ENCODE measurements around the gene TPGS1.

The TPGS1 gene

DNA sequence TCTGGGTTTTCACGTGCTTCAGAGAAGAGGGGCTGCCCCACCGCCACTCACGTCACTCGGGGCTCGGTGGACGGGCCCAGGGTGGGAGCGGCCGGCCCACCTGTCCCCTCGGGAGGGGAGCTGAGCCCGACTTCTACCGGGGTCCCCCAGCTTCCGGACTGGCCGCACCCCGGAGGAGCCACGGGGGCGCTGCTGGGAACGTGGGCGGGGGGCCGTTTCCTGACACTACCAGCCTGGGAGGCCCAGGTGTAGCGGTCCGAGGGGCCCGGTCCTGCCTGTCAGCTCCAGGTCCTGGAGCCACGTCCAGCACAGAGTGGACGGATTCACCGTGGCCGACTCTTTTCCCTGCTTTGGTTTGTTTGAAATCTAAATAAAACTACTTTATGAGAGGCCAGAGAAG lies 34.4 kb downstream of the TPGS1 start:
- TF ChIP-seq, protein P1, sequence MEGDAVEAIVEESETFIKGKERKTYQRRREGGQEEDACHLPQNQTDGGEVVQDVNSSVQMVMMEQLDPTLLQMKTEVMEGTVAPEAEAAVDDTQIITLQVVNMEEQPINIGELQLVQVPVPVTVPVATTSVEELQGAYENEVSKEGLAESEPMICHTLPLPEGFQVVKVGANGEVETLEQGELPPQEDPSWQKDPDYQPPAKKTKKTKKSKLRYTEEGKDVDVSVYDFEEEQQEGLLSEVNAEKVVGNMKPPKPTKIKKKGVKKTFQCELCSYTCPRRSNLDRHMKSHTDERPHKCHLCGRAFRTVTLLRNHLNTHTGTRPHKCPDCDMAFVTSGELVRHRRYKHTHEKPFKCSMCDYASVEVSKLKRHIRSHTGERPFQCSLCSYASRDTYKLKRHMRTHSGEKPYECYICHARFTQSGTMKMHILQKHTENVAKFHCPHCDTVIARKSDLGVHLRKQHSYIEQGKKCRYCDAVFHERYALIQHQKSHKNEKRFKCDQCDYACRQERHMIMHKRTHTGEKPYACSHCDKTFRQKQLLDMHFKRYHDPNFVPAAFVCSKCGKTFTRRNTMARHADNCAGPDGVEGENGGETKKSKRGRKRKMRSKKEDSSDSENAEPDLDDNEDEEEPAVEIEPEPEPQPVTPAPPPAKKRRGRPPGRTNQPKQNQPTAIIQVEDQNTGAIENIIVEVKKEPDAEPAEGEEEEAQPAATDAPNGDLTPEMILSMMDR (IDR thresholded peaks at IDR 0.05; ENCODE audit: poor library complexity, severe bottlenecking): no peak
- Histone ChIP-seq H3K4me3 (ENCODE audit: severe bottlenecking) (no peak overlapping the region), H3K27me3 (ENCODE audit: insufficient read depth, poor library complexity, severe bottlenecking) (no peaks in the 10 kb centered on the region), H3K9me3 (ENCODE audit: severe bottlenecking) (no peaks in the 10 kb centered on the region), H3K4me1 (ENCODE audit: insufficient read depth, poor library complexity, severe bottlenecking) (no peaks in the 10 kb centered on the region), H3K27ac (ENCODE audit: poor library complexity, severe bottlenecking) (no peak overlapping the region), H3K36me3 (ENCODE audit: low read depth) (peaks cover 4% of the 10 kb centered on the region)
- ATAC-seq (ENCODE audit: low read depth): no peak
- no peak for DNase-seq (ENCODE audit: low spot score)

DNA sequence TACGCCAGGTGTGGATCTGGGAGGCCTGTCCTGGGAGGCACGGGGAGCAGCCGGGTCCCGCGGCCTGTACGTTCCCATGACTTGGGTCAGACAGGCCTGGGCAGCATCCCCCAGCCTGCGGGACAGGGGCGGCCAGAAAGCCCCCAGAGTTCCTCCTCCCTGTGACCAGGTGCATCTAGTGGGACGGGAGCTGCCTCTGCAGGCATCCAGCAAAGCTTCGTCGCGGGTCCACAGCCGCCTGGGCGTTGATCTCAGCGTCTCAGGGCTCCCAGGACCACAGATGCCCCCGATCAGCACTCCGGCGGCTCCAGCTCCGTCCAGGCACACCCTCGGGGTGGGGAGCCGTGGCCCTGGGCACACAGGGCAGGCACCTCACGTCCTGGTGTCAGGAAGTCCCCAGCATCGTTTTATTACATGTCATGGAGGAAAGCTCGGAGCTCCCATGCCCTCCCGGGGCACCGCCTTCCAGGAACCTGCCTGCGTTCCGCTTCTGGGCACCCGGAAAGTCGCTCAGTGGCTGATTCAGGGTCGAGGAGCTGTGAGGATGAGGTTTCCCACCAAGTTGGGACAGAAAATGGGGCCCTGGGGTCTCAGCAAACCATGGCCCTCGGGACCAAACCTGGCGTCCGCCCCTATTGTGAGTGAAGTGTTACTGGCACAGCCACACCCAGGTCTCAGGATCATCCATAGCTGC lies 35.0 kb downstream of the TPGS1 start:
- H3K36me3 ChIP-seq (ENCODE audit: low read depth): no peaks in the 10 kb centered on the region; the same call in 1 of the 2 replicates
- TF ChIP-seq, protein P1 (IDR thresholded peaks at IDR 0.05; ENCODE audit: poor library complexity, severe bottlenecking): no peak
- ATAC-seq (ENCODE audit: low read depth): no peak

DNA sequence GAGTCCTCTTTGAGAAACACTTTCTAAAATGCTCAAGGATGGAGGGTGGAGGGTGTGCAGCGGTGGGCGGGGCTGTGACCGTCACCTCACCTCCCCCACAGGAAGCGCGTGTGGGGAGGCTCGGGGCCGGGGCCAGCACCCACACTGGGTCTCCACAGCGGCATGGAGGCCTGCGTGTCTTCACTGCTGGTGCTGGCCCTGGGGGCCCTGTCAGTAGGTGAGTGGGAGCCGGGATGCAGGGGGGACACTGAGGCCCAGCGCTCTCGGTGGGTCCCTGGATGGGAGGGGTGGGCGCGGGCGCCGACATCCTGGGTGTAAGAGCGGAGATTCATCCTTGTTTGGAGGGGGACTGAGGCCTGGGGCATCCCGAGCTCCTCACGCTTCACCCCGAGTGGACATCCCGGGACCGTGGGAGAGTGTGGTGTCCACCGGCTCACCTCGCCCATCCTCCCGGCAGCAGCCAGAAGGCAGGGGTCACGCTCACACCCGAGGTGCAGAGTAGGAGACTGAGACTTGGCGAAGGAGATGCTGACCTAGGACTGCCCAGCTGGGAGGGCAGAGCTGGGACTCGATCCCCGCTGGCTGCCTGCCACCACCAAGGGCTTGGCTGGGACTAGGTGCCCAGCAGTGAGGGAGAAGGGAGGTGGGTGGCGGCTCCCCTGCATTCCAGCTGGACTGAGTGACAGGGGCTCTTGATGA lies 36.8 kb downstream of the TPGS1 start, which contains the start of gene GZMM:
GZMM (plus strand) TSS at position 144 of the 699 bp plus-strand sequence; CDS start at position 163, 19 bp downstream.
- no peak for ATAC-seq (ENCODE audit: low read depth)

More for the DNA sequence above, 35.0 kb downstream of the TPGS1 start:
- H3K4me3 ChIP-seq (ENCODE audit: severe bottlenecking): no peak overlapping the region
- no peak for DNase-seq (ENCODE audit: low spot score)
- no peaks in the 10 kb centered on the region for H3K4me1 ChIP-seq (ENCODE audit: insufficient read depth, poor library complexity, severe bottlenecking)
- no peaks in the 10 kb centered on the region for H3K9me3 ChIP-seq (ENCODE audit: severe bottlenecking)
- no peak overlapping the region for H3K27ac ChIP-seq (ENCODE audit: poor library complexity, severe bottlenecking)
- H3K27me3 ChIP-seq (ENCODE audit: insufficient read depth, poor library complexity, severe bottlenecking): no peaks in the 10 kb centered on the region

DNA sequence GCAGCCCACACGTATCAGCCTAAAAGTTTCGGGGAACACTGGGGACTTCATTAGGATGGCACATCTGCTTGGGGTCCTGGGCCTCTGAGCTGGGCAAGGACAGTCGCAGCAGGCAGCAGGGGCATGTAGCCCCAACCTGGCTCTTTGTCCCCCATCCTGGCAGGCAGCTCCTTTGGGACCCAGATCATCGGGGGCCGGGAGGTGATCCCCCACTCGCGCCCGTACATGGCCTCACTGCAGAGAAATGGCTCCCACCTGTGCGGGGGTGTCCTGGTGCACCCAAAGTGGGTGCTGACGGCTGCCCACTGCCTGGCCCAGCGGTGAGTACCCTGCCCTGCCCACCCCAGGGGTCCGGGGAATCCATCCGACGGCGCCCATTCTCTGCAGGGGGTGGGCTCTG lies 39.8 kb downstream of the TPGS1 start:
- H3K27ac ChIP-seq (ENCODE audit: poor library complexity, severe bottlenecking): no peak overlapping the region
- H3K4me1 ChIP-seq (ENCODE audit: insufficient read depth, poor library complexity, severe bottlenecking): no peaks in the 10 kb centered on the region
- TF ChIP-seq, protein P1 (IDR thresholded peaks at IDR 0.05; ENCODE audit: poor library complexity, severe bottlenecking): no peak
- H3K4me3 ChIP-seq (ENCODE audit: severe bottlenecking): no peak overlapping the region
- no peaks in the 10 kb centered on the region for H3K27me3 ChIP-seq (ENCODE audit: insufficient read depth, poor library complexity, severe bottlenecking)
- no peaks in the 10 kb centered on the region for H3K9me3 ChIP-seq (ENCODE audit: severe bottlenecking)
- no peak for DNase-seq (ENCODE audit: low spot score)
- no peaks in the 10 kb centered on the region for H3K36me3 ChIP-seq (ENCODE audit: low read depth)
- ATAC-seq (ENCODE audit: low read depth): no peak

More for the DNA sequence above, 36.8 kb downstream of the TPGS1 start, which contains the start of gene GZMM:
- Histone ChIP-seq H3K27me3 (ENCODE audit: insufficient read depth, poor library complexity, severe bottlenecking) (no peaks in the 10 kb centered on the region), H3K36me3 (ENCODE audit: low read depth) (no peaks in the 10 kb centered on the region; the same call in 1 of the 2 replicates), H3K27ac (ENCODE audit: poor library complexity, severe bottlenecking) (no peak within 1 kb of the TSS), H3K4me1 (ENCODE audit: insufficient read depth, poor library complexity, severe bottlenecking) (no peaks in the 10 kb centered on the region), H3K4me3 (ENCODE audit: severe bottlenecking) (no peak within 1 kb of the TSS), H3K9me3 (ENCODE audit: severe bottlenecking) (no peaks in the 10 kb centered on the region)
- TF ChIP-seq, protein P1 (IDR thresholded peaks at IDR 0.05; ENCODE audit: poor library complexity, severe bottlenecking): no peak
- DNase-seq (ENCODE audit: low spot score): no peak

Data from RWPE2 (cell line).